Measurements from ENCODE around the gene SIGLEC9.

Gene SIGLEC9

DNA sequence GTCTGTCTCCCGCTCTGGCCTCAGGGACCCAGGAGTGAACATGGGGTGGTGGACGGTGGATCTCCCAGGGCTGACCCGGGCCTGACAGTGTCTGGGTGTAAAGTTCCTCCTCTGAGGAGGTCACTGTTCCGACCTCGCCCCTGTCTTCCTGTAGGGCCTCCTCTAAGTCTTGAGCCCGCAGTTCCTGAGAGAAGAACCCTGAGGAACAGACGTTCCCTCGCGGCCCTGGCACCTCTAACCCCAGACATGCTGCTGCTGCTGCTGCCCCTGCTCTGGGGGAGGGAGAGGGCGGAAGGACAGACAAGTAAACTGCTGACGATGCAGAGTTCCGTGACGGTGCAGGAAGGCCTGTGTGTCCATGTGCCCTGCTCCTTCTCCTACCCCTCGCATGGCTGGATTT lies at the start of gene SIGLEC9:
Gene SIGLEC9 (plus strand): TSS at position 178 of the 400 bp plus-strand sequence. CDS start 69 bp downstream, at position 247.
- DNase-seq (ENCODE audit: low read depth in 2 of 2), result no peak

DNA sequence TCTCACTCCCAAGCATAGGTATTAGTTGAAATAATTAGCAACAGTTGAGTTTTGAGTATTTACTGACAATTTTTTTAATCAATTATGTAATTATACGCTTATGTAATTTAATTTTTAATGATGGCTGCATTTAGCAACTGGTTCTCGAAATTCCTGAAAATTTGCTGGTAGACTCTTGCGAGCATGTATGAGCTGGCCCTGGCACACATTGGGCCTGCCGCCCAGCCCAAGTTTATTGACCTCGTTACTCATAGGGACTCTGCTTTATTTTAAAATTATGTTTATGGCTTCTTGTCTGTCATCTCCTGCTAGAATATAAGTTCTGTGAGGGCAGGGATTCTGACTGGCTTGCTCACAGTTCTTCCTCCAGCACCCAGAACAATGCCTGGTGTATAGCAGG lies 48.7 kb upstream of the SIGLEC9 start:
- no peak for DNase-seq (ENCODE audit: low read depth in 2 of 2)

DNA sequence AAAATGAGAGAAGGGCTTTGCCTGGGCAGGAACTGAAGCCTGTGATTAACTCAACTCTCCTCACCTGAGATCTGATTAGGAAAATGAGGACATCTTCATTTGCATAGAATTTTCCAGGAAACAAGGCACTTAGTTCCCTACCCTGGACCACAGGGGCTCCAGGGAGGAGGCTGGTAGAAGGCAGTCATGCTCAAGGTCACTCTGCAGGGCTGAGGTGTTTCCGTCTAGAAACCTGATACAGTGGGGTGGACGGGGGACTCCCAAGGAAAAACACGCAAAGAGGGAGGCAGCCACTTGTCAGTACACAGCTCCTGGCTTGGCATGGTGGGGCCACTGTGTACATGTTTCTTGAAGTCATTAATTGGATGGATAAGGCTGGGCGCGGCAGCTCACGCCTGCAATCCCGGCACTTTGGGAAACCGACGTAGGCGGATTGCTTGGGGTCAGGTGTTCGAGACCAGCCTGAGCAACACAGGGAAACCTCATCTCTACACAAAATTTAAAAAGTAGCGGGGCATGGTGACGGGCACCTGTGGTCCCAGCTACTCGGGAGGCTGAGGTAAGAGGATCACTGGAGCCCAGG lies 48.0 kb upstream of the SIGLEC9 start:
- no peak for DNase-seq (ENCODE audit: low read depth in 2 of 2)

DNA sequence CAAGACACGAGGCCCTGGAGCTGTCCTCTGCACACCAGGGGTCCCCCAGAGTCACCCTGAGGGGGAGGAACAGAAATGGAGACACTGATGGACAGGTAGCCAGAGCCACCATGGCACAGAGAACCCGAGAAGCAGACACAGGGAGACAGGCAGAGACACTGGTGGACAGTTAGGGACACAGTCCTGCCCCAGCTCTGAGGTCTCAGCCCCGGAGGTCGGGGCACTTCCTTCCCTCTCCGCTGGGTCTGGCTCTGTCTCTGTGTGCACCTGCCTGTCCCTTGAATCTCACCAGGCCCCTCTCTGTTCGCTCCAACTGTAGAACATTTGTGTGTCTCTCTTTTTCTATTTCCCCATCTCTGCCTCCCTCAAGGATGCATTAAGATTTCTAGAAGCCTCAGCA lies 46.6 kb upstream of the SIGLEC9 start:
- no peak for DNase-seq (ENCODE audit: low read depth in 2 of 2)

DNA sequence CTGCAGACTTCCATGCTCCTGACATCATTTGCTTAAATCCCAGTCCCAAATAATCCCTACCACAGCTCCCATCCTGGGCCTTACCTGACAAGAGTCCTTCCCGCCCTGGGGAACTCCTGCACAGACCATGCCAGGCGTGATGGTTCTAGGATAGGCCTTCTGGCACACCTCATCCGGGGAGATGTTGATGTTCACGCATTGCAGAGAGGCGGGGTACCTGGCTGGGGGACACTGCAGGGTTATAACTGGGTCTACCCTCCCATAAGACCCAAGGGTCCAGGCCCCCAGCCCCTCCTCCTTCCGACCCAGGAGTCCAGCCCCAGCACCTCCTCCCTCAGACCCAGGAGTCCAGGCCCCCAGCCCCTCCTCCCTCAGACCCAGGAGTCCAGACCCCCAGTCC lies 46.0 kb upstream of the SIGLEC9 start:
- no peak for DNase-seq (ENCODE audit: low read depth in 2 of 2)

DNA sequence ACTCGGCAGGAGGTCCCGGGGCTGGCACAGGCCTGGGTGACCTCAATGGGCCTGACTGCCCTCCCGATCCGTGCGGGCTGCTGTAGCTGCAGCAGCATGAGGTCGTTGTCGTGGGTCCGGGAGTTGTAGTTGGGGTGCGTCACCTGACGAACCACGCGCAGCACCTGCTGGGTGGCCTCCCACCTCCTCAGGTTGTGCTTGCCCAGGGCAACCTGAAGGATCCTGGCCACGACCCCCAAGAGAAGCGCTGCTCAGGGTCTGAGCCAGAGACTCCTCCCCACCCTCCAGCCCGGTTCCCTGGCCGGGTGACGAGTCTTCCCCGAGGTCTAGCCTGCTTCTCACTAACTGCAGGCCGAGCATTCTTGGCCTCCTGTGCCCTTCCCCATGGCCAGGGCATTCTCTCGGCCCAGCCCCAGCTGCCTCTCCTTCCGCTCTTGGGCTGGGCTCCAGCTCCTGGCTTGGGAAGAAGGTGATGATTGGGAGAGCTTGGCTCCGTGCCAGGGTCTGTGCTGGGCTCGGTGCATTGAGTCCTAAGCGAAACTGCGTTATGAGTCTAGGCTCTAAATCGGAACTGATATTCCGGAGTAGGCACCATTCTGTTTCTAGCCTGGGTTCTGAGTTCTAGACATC lies 45.1 kb upstream of the SIGLEC9 start:
- no peak for DNase-seq (ENCODE audit: low read depth in 2 of 2)

DNA sequence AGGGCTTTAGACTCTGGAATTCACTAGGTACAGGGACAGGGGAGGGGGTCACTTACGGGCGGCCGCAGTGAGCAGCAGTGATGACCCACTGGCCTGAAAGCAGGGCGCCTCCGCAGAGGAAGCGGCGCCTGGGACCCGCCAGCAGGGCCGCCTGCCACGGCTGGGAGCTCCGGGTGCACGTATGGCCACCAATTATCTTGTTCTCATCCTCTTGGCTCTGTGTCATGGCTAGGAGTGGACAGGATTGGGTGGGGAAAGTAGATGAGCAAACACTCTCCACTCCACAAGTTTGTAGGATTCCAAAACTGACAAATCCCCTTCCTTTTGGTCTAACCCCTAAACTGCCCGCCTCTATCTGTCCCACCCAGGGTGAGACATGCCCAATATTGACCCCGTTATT lies 43.2 kb upstream of the SIGLEC9 start:
- no peak for DNase-seq (ENCODE audit: low read depth in 2 of 2)

DNA sequence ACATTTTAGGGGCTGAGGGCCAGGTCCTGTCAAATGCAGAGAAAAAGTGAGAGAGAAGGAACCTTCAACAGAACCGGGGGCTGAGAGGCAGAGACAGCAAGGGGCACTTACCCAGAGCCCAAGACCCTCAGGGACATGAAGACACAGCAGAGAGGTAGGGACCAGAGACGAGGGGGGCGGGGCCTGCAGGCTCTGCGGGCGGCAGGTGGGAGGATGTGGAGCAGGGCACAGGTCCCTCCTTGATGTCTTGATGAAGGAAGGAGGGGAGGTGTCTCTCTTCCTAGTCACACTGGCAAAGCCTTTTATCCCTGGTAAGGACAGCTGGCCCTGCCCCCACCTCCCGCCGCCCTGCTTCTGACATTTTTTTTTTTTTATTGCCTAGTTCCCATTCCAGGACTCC lies 42.1 kb upstream of the SIGLEC9 start, which contains the start of gene KLK14:
Gene KLK14 (minus strand): TSS at position 277 of the 400 bp plus-strand sequence. CDS start 273 bp downstream, at position 4.
- no peak for DNase-seq (ENCODE audit: low read depth in 2 of 2)

DNA sequence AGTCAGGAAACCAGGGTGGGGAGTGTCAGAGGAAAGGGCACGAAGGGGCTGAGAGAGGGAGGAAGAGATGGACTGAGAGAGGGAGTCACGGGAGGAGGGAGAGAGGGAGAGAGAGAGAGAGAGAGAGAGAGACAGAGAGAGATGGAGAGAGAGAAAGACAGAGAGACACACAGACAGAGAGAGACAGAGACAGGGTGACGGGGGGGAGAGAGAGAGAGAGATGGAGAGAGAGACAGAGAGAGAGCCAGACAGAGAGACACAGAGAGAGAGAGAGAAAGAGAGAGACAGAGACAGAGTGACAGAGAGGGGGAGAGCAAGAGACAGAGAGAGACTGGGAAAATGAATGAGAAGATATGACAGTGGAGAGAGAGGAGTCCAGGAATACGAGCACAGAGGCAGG lies 41.5 kb upstream of the SIGLEC9 start:
- DNase-seq (ENCODE audit: low read depth in 2 of 2), result no peak

DNA sequence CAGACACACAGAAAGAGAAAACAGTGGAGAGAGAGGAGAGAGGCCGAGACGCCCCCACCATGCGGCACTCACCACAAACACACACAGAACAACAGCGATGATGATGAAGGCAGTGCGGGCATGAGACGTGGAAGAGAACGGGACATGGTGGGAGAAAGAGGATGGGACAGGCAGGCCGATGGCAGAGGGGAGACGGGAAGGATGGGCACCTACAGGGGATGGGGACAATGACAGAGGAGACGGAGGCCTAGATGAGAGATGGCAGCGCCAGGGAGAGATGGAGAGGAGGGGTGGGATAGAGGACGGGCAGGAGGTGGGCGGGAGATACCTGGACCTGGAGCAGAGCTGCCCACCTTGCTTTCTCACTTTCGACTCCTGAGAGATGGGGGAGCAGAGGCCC lies 40.9 kb upstream of the SIGLEC9 start:
- no peak for DNase-seq (ENCODE audit: low read depth in 2 of 2)

DNA sequence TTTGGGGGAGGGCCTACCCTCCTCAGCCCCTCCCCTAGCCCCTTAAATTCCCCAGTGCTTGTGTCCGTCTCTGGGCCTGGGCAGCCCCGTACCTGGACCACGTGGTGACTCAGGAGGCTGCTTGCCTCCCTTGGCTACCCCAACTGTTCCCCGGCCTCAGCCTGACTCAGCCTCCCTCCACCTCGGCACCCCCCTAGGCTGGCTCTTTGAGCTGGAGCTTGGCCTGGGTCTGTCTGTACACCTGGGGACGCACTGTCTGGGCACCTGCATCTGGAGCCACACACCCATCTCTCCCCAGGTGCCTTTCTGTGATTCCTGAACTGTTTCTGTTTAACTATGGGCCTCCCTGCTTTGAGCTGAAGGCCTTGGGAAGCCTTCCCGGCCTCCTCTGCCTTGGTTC lies 40.2 kb upstream of the SIGLEC9 start:
- DNase-seq (ENCODE audit: low read depth in 2 of 2), result no peak

DNA sequence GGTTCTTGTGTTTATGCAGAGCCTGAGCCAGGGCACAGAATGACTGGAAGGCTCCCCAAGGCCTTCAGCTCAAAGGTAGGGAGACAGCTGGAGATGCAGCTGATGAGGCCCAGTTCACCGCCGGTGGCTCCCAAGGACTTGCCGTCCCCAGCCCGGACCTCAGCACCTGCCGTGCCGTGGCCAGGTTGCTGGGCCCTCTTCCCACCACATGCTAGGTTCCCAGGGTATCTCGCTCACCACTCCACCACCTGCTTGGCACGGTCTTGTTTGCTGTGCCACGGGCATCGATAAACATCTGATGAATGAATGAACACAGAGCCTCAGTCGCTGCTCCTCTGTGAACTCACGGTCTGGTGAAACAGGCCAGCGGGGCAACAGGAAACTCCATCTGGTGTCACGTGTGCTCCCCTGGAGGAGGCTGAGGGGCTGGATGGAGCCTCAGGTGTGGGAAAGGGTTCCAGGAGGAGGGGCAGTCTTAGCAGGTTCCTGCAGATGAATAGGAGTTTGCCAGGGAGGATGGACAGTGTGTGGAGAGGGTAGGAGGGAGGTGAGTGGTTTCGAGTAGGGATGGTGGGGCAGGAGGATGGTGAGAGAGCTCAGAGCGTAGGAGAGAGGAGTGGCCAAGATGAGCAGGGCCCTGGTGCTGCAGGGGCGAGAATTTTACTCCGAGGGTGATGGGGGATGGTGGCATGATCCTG lies 38.4 kb upstream of the SIGLEC9 start:
- DNase-seq (ENCODE audit: low read depth in 2 of 2), result no peak

DNA sequence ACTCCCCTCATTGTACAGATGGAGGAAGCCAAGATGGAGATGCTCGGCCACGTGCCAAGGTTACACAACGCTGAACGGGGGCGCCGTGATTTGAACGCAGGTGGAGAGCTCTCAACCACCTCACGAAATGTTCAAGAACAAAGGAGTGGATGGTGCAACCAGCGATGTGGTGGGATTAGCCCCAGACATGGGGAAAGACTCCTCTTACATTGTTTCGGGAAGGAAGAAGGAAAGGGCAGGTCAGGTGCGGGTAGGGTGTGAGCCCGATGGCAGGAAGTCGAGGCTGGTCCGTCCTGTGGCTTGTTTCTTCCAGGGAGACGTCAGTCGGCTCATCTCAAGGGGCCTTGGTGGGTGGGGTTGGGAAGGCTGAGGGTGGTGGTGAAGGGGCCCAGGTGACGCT lies 34.9 kb upstream of the SIGLEC9 start:
- DNase-seq (ENCODE audit: low read depth in 2 of 2), result no peak

DNA sequence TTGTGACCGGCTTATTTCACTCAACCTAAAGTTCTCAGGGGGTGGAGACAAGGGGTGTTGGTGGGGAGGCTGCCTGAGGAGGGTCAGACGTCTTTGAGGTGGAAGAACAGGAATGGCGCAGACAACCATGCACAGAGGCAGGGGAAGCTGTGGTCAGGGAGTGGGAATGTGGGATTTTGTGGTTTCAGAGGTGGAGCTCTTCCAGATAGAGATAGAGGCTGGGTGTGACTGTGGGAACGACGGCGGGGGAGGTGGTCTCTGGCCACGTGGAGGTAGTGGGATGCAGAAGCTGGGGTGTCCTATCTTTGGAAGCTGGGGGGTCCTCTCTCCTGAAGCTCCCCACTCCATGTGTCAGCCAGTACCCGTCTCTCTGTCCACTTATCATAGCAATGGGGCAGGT lies 34.2 kb upstream of the SIGLEC9 start:
- no peak for DNase-seq (ENCODE audit: low read depth in 2 of 2)

DNA sequence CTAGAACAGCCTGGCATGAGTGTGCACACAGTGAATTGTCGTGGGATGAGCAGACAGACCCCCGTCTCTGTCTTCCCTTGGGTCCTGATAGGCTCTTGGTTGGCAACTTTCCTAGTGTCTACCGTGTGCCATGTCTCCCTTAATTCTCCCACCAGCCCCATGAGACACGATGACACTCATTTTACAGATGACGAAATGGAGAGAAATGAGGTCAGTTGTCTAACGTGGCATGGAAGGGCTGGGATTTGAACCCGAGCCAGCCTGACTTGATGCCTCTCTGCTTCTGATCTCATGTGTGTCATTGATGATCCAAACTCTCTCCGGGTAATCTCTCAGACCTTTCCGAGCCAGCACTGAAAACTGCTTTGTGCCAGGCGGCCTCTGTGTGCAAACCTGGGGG lies 33.6 kb upstream of the SIGLEC9 start:
- no peak for DNase-seq (ENCODE audit: low read depth in 2 of 2)

DNA sequence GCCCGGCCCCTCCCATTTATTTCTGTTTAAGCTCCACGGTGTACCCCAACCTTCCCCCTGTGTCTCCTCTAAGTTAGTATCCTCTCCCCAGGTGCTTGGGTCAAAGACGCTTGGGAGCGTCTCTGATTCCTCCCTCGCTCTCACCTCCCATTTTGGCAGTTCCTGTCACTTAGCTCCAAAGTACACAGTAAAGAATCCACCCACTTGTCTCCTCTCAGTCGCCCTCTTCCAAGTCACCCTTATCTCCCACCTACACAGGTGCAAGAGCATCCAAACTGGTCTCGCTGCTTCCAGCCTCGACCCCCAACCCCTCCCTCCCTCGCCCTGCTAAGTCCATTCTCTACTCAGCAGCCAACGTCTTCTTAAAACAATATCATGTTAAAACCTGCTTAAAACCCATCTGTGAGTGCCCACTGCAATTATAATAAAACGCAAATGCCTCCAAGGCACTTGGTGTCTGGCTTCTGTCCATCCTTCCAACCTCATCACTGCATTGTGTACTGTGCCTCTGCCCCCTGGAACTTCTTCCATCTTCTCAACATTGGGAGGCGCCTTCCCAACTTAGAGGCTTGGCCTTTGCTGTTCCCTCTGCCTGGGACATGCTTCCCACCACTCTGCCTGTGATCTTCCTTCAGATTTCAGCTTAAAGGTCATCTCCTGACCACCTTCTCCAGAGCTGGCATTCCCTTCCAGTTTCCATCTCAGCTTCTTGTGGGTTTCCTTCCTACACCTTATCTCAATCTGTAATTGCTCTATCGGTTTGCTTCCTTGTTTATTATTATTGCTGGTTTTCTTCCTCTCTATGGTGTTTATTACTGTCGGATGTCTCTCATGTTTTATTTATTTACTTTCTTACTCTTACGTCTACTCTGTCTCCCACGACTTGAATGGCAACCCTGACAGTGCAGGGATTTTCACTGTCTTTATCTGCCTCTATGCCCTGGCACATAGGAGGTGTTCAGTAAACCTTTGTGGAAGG lies 32.5 kb upstream of the SIGLEC9 start:
- no peak for DNase-seq (ENCODE audit: low read depth in 2 of 2)

DNA sequence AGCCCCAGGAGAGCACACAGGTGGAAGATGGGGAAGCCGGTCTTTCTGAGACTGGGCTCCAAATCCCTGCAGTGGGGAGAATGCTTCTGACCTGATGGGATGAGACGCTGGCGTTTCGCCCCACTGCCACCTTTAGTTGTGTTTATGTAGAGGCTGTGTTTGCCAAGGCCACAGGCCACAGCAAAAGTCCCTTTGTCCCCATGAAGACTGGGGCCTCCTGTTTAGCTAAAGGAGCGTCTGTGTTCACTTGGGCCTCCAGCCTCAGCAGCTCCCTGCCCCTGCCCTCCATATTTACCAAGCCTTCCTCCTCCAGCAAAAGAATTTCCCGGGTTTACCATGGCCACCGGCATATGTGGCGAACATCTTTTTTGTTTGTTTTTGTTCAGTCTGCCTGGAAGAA lies 31.6 kb upstream of the SIGLEC9 start:
- DNase-seq (ENCODE audit: low read depth in 2 of 2), result no peak

DNA sequence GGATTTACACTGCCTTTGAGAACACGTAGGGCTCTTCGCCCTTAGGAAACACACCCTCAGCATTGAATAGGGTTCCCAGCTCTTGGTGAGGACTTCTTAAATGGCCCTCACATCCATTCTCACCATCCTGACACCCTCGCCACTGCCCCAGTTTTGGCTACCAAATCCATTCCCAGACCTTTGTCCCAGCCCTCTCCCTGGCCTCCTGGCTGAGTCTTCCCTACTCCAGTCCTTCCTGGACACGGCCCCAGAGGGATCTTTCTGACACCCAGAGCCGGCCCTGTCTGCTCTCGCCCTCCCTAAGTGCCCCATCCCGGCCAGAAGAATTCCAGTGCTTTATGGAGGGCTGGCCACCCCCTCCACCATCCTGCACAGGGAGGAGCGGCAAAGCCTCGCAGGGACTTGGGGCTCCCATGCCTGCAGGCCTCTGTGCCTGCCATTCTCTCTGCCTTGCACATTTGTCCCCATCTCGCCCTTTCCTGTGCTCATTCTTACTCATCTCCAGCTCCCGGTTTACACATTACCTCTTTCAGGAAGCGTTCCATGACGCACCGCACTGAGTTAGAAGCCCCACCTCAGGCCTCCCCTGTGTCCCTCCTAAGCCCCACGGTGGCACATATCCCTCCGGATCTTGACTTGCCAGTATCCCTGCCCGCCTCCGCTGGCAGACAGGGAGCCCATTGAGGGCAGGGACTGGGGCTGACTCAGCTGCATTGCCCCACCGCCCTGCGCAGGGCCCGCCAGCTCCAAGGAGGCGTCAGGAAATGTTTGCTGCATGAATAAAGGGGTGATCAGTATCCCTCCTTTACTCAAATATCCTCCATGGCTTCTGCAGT lies 31.0 kb upstream of the SIGLEC9 start:
- DNase-seq (ENCODE audit: low read depth in 2 of 2), result no peak

DNA sequence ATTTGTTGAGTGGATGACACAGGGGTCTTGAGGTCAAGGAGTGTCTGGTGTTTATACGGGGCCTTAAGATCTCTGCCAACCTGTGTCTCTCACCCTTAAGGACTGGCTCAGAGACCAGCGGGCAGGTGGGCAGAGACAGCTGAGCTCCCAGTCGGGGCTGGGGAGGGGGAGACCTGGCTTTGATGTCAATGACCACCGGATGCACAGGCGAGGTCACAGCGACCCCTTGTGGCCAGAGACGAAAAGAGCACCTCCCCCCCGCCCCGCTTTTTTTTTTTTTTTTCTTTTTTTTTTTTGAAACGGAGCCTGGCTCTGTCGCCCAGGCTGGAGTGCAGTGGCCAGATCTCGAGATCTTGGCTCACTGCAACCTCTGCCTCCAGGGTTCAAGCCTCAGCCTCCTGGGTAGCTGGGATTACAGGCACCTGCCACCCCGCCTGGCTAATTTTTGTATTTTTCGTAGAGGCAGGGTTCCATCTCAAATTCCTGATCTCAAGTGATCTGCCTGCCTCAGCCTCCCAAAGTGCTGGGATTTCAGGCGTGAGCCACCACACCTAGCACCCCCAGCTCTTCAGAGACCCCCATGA lies 29.9 kb upstream of the SIGLEC9 start:
- DNase-seq (ENCODE audit: low read depth in 2 of 2), result peak in 1 of 2 donors; percentile 17

DNA sequence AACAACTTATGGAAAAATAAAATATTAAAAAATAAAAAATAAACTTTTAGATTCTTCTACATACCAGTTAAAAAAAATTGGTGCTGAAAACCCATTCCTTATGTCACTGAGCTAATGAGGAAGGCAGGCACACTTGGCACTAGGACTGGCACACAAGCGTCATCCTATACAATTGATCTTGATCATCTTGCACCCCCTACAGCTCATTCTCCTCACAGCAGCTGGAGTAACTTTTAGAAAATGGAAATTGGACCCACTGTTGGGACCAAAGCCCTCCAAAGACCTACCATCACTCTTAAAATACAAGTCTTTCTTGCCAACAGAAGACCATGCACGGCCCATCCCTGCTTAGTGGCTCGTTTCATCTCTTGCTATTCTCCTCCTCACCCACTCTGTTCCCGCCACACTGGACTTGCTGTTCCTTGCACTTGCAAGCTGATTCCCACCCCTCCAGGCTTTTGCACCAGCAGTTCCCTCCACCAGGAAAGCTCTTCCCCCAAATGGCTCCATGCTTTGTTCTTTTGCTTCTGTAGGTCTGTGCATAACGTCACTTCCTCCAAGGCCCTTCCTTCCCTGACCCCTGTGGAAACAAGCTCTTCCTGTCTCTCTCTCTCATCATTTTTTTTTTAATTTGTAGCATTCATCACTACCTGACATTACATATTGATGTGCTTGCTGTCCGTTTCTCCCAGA lies 28.1 kb upstream of the SIGLEC9 start:
- no peak for DNase-seq (ENCODE audit: low read depth in 2 of 2)

Measured in activated CD4-positive, alpha-beta T cell treated with anti-CD3 and anti-CD28 coated beads for 24 hours (primary cell).